ENCODE data around the gene LRPPRC.

Gene LRPPRC

DNA sequence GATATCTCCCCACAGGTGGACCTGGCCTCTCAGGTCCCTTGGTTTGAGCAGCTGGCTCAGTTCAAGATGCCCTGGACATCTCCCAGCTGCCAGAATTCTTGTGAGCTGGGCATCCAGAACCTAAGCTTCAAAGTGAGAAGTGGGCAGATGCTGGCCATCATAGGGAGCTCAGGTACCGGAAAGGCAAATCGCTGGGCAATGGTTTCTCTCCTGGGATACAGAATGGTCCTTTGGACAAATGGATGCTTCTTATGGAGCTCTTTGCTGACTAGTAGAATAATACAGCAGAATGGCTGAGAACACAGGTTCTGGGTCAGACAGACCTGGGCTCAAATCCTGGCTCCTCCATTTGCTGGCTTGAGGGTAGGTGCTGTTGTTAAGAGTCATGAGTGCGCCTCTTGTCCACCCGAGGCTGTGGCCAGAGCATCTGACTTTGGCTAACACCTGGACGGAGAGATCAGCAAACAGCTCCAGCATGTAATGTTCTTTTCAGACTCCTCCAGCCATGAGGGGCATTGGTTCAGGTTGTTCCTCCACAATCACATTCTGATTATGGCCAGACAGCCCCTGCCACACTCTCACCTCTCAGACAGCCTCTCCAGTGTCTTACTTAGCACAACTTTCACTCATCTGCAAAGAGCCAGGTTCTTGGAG, 149.5 kb downstream of the LRPPRC start:
- Histone ChIP-seq H3K27me3 (ENCODE audit: control insufficient read depth, insufficient read depth, low read length) (no peaks in the 10 kb centered on the region), H3K36me3 (ENCODE audit: control insufficient read depth, insufficient read depth, low read length) (no peaks in the 10 kb centered on the region), H2AFZ (no peak overlapping the region), H3K27ac (no peak overlapping the region), H3K4me1 (no peaks in the 10 kb centered on the region), H3K4me2 (ENCODE audit: low read length) (no peak overlapping the region), H3K9ac (no peak overlapping the region), H3K9me3 (ENCODE audit: control insufficient read depth, low read length) (no peaks in the 10 kb centered on the region), H3K4me3 (ENCODE audit: low read depth, low read length) (no peak overlapping the region), H3K79me2 (no peaks in the 10 kb centered on the region)
- TF ChIP-seq, protein P1, sequence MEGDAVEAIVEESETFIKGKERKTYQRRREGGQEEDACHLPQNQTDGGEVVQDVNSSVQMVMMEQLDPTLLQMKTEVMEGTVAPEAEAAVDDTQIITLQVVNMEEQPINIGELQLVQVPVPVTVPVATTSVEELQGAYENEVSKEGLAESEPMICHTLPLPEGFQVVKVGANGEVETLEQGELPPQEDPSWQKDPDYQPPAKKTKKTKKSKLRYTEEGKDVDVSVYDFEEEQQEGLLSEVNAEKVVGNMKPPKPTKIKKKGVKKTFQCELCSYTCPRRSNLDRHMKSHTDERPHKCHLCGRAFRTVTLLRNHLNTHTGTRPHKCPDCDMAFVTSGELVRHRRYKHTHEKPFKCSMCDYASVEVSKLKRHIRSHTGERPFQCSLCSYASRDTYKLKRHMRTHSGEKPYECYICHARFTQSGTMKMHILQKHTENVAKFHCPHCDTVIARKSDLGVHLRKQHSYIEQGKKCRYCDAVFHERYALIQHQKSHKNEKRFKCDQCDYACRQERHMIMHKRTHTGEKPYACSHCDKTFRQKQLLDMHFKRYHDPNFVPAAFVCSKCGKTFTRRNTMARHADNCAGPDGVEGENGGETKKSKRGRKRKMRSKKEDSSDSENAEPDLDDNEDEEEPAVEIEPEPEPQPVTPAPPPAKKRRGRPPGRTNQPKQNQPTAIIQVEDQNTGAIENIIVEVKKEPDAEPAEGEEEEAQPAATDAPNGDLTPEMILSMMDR (IDR thresholded peaks at IDR 0.05): no peak

DNA sequence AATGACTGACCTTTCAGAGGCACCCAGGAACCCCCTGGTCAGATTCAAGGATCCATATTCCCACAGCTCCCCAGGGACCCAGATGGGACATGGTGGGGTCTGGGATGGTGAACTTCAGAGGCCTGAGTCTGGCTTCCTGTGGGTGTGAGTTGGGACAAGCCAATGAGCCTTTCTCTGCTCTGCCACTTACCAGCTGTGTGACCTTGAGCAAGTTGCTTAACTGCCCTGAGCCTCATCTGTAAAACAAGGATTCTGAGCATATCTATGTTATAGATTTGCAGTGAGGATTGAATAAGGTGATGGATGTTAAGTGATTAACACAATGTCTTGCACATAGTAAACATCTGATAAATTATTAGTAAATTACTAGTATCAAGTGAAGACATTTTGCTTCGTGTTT, 150.6 kb downstream of the LRPPRC start:
- Histone ChIP-seq H3K4me1 (no peaks in the 10 kb centered on the region), H3K9ac (no peak overlapping the region), H2AFZ (no peak overlapping the region), H3K36me3 (ENCODE audit: control insufficient read depth, insufficient read depth, low read length) (no peaks in the 10 kb centered on the region), H3K27ac (no peak overlapping the region), H3K4me2 (ENCODE audit: low read length) (no peak overlapping the region), H3K4me3 (ENCODE audit: low read depth, low read length) (no peak overlapping the region), H3K27me3 (ENCODE audit: control insufficient read depth, insufficient read depth, low read length) (no peaks in the 10 kb centered on the region), H3K79me2 (no peaks in the 10 kb centered on the region), H3K9me3 (ENCODE audit: control insufficient read depth, low read length) (no peaks in the 10 kb centered on the region)
- TF ChIP-seq, protein P1 (IDR thresholded peaks at IDR 0.05): no peak

DNA sequence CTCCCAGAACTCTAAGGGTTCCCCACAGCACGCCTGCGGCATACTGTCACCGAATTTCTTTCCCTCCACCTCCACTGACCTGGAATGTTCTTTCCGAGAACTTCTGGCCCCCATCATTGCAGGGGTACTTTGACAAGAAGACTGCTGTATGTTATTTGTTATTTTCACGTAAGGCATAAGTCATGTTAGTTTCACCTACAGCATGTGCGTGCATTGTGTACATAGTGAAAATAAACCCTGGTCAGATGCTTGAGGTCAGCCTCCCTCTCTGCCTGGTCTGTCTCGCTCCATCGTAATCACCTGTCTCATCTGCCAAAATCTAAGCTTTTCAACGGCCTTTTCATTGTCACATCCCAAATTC, 152.9 kb downstream of the LRPPRC start:
- TF ChIP-seq, protein P1 (IDR thresholded peaks at IDR 0.05): no peak
- Histone ChIP-seq H3K27ac (no peak overlapping the region), H3K4me3 (ENCODE audit: low read depth, low read length) (no peak overlapping the region), H3K79me2 (no peaks in the 10 kb centered on the region), H3K4me1 (no peaks in the 10 kb centered on the region), H3K9ac (no peak overlapping the region), H3K9me3 (ENCODE audit: control insufficient read depth, low read length) (no peaks in the 10 kb centered on the region), H2AFZ (no peak overlapping the region), H3K27me3 (ENCODE audit: control insufficient read depth, insufficient read depth, low read length) (no peaks in the 10 kb centered on the region), H3K36me3 (ENCODE audit: control insufficient read depth, insufficient read depth, low read length) (no peaks in the 10 kb centered on the region), H3K4me2 (ENCODE audit: low read length) (no peak overlapping the region)

DNA sequence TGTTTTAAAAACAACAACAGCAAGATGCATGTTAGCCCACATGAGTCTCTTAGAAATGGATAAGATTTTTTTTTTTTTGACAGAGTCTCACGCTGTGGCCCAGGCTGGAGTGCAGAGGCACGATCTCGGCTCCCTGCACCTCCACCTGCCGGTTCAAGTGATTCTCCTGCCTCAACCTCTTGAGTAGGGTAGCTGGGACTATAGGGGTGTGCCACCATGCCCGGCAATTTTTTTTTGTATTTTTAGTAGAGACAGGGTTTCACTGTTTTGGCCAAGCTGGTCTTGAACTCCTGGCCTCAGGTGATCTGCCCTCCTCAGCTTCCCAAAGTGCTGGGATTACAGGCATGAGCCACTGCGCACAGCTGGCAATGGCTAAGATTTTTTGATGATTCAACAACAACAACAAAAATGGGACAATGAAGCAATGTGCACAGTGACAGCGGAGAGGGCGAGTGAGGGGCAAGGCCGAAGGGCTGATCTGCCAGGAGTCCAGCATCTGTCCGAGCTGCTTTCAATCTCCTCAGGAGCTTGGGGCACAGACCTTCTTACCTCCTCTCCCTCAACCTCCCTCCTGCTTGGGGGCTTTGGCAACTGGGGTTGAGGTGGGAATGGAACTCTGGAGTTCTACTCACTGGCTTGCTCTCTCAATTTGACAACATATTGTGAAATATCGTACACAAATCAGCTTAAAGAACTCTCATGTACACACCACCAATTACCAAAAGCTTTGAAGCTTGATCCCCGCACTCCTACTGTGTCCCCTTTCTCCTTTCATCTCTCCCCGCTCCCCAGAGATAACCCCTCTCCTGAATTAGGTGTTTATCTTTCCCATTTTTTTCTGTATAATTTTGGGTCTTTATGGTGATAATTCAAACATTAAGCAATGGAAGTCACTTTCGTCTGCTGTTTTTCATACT, 153.6 kb downstream of the LRPPRC start:
- H3K4me3 ChIP-seq (ENCODE audit: low read depth, low read length): no peak overlapping the region
- no peak overlapping the region for H3K9ac ChIP-seq
- H3K4me2 ChIP-seq (ENCODE audit: low read length): no peak overlapping the region
- H2AFZ ChIP-seq: no peak overlapping the region
- TF ChIP-seq, protein P1 (IDR thresholded peaks at IDR 0.05): no peak
- H3K79me2 ChIP-seq: no peaks in the 10 kb centered on the region
- H3K9me3 ChIP-seq (ENCODE audit: control insufficient read depth, low read length): no peaks in the 10 kb centered on the region
- no peaks in the 10 kb centered on the region for H3K36me3 ChIP-seq (ENCODE audit: control insufficient read depth, insufficient read depth, low read length)
- H3K27me3 ChIP-seq (ENCODE audit: control insufficient read depth, insufficient read depth, low read length): no peaks in the 10 kb centered on the region
- H3K4me1 ChIP-seq: no peaks in the 10 kb centered on the region
- H3K27ac ChIP-seq: no peak overlapping the region

All from parathyroid adenoma (tissue), 2 donors.